Midbrain (tissue), 1 donor: ENCODE results near the gene MYOF.
"Not testable (repeated sequence)": the region's sequence is repeated elsewhere in the genome, so short reads cannot be mapped to it uniquely, and the experiment has no call there.

ENCODE experiments used
- DNase-seq: peaks from one replicate; lab custom pipeline; 2025; lab: John Stamatoyannopoulos, UW

MYOF gene

GRCh38 chr10:93296151-93296550 is 186.0 kb downstream of the MYOF start:
- DNase-seq = no peak

GRCh38 chr10:93293999-93294398 is 188.1 kb downstream of the MYOF start:
- no peak for DNase-seq

GRCh38 chr10:93290661-93291354 is 191.3 kb downstream of the MYOF start:
- no peak for DNase-seq

GRCh38 chr10:93288679-93289634 is 193.2 kb downstream of the MYOF start:
- peak; percentile 74 for DNase-seq

- DNase-seq = no peak
Observed at GRCh38 chr10:93287775-93288174, 194.4 kb downstream of the MYOF start.

GRCh38 chr10:93284246-93284645 is 197.9 kb downstream of the MYOF start:
- not testable (repeated sequence) for DNase-seq

GRCh38 chr10:93281367-93281720 is 200.8 kb downstream of the MYOF start:
- DNase-seq = no peak

- DNase-seq = no peak
Observed at GRCh38 chr10:93280699-93281366, 201.3 kb downstream of the MYOF start.

- no peak for DNase-seq
Observed at GRCh38 chr10:93280121-93280698, 201.9 kb downstream of the MYOF start.

GRCh38 chr10:93277360-93277759 is 204.8 kb downstream of the MYOF start:
- DNase-seq = no peak

- DNase-seq = no peak
Observed at GRCh38 chr10:93274419-93274818, 207.7 kb downstream of the MYOF start.

GRCh38 chr10:93272884-93273675 is 209.1 kb downstream of the MYOF start:
- no peak for DNase-seq

GRCh38 chr10:93271347-93271746 is 210.8 kb downstream of the MYOF start:
- DNase-seq = no peak

GRCh38 chr10:93269281-93269680 is 212.9 kb downstream of the MYOF start:
- no peak for DNase-seq

- DNase-seq = no peak
Observed at GRCh38 chr10:93268021-93268420, 214.1 kb downstream of the MYOF start.

GRCh38 chr10:93267521-93267920 is 214.6 kb downstream of the MYOF start:
- no peak for DNase-seq

- no peak for DNase-seq
Observed at GRCh38 chr10:93266858-93267257, 215.3 kb downstream of the MYOF start.

- DNase-seq = no peak
Observed at GRCh38 chr10:93261961-93262610, 220.0 kb downstream of the MYOF start.

- DNase-seq = no peak
Observed at GRCh38 chr10:93261089-93261488, 221.0 kb downstream of the MYOF start.

- no peak for DNase-seq
Observed at GRCh38 chr10:93259126-93259525, 223.0 kb downstream of the MYOF start.
